Mucosa of gallbladder (tissue), 1 donor: ENCODE data around the gene B9D2. TPM values are rescaled to one million over a fixed set of nuclear protein-coding genes. Genes with fewer than 3 reads are reported as not detected.
A peak's percentile ranks its signal among the peaks of the same experiment; 100 is the strongest.
"Not testable (repeated sequence)": the region's sequence is repeated elsewhere in the genome, so short reads cannot be mapped to it uniquely, and the experiment has no call there.

Source experiments
- DNase-seq: peaks from one replicate; pipeline ENCODE4 v3.0.0-alpha.2; 2020; ENCODE audit warnings: low spot score
- total RNA-seq: library from RNA; stranded (reverse); gene quantifications from one replicate; pipeline ENCODE4 v1.2.1, GENCODE V29; 2021
- donor health status: DM: no; HTN: no; CAD: no.

Gene B9D2
- total RNA-seq, 1 donor from 2014 or later, result 12.8 TPM

DNA sequence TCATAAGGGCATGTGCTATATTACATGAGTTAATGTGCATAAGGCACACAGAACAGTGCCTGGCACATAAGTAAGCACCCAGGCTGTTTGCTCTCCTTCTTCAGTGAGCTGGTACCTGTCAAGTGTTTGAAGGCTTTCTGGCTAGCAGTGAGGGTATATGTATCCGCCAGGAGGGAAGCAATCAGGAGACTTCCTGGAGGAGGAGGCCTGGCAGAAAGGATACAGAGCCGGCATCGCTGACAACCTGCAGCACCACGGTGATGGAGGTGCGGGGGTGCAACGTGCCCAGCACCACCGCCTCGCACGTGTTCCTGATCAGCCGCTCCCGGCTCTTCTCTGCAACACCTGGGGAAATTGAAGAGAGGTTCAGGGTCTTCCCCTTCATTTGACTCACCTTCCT is 27.7 kb upstream of the B9D2 start:
- no peak for DNase-seq

DNA sequence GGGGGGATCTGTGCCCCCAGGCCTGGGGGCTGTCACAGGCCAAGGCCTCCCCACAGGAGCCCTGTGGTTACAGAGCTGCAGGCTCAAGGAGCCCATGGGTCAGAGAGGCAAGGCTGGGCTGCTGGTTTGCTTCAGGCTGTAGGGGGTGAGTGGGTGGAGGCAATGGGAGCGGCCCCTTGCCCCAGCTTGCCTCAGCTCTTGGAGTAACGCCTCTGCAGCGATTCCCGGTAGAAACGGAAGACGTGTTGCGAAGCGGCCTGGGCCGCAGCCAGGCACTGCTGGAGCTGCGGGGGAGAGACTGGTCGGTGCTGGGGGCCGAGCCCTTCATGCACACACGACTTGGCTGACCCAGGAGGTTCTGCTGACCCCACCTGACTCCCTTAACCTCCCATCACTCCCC is 22.5 kb upstream of the B9D2 start:
- DNase-seq, result no peak

DNA sequence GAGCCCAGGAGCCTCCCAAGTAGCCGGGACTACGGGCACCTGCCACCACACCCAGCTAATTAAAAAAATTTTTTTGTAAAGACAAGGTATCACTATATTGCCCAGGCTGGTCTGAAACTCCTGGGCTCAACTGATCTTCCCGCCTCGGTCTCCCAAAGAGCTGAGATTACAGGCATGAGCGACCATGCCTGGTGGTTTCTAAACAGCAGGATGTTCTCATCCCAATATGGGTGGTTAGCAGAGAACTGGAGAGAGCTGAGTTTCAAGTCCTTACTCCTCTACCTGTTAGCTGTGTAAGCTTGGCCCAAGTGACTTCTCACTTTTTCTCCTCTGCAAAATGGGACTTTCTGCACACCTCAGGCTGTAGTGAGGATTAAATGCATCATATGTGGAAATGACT is 20.4 kb upstream of the B9D2 start:
- DNase-seq, result no peak

DNA sequence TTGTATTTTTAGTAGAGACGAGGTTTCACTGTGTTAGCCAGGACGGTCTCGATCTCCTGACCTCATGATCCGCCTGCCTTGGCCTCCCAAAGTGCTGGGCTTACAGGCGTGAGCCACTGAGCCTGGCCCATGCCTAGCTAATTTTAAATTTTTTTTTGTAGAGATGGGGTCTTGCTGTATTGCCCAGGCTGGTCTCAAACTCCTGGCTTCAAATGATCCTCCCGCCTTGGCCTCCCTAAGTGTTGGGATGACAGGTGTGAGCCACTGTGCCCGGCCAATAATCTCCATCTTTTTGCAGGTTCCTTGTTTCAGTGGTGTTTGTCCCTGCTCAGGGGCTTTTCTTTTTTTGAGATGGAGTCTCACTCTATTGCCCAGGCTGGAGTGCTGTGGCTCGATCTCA is 17.6 kb upstream of the B9D2 start:
- not testable (repeated sequence) for DNase-seq

DNA sequence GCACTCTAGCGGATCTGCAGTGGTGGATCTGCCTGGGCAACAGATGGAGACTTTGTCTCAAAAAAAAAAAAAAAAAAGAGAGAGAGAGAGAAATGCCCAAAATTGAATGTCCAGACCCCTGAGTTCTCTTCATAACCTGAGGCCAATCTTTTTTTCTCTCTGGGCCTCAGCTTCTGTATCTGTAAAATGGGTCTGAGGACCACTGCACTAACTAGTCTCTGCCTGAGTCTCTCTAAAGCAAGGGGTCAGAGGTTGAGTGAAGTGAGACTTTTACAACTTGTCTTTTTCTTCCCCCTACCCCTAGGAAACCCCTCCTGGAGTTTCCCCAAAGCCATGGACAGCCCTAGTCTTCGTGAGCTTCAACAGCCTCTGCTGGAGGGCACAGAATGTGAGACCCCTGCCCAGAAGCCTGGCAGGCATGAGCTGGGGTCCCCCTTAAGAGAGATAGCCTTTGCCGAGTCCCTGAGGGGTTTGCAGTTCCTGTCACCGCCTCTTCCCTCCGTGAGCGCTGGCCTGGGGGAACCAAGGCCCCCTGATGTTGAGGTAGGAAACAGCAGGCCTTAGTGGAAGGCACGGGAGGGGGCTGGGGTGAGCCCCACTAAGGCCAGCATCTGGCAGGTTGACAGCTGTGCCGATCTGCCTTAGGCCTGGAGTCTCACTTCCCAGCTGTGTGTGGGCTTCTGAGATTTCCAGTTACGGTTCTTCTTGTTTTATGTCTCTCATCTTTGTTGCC is 14.2 kb upstream of the B9D2 start:
- no peak for DNase-seq

DNA sequence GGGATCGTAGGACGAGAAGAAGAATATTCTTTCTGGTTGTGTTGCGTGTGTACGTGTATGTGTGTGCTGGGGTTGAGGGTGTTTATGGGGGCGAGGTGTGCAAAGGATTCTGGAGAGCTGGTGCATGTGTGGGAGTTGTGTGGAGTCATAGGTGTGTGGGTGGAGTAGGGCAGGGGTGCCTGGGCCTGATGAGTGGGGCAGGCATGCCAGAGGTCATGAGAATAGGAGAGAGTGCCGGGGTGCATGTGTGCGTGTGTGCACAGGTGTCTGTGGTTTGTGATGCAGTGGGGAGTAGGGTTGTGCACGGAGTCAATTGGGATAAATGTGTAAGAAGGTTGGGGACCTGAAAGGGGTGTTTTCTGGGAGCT is 13.0 kb upstream of the B9D2 start:
- no peak for DNase-seq

DNA sequence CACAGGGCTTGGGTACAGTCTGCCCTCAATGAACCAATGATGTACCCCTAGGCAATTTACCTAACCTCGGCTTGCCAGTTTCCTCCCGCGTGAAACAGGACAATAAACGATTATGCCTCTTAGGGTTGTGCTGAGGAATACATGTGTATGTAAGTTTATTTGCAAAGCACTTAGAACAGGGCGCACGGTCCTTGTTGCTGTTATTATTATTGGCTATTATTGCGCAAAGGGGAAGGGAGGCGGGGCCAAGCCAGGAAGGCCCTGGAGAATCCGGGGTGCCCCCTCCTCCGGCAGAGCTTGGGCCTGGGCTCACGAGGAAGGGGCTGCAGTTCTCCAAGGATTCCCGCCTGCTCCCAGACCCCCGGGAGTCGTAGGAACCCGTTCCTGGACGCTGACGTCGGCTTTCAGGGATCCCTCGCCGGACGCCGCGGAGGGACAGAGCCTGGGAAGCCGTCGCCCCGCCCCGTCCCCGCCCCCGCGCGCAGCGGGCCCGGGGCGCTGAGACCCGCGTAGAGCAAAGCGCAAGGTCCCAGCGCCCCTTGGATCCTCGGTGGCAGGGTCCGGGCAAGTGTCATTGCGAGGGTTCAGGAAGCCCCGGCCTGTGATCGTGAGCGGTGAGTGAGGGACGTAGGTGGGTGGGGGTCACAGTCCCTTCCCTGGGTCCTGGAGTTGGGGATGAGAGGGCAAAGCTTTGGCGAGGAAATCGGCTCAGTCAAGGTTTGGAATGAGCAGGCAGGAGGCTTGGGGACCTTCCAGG is 12.5 kb upstream of the B9D2 start, which contains the start of gene TMEM91:
TMEM91 (plus strand) TSS at position 293 of the 757 bp plus-strand sequence. CDS start 1,777 bp downstream, outside the sequence.
- DNase-seq, result no peak

DNA sequence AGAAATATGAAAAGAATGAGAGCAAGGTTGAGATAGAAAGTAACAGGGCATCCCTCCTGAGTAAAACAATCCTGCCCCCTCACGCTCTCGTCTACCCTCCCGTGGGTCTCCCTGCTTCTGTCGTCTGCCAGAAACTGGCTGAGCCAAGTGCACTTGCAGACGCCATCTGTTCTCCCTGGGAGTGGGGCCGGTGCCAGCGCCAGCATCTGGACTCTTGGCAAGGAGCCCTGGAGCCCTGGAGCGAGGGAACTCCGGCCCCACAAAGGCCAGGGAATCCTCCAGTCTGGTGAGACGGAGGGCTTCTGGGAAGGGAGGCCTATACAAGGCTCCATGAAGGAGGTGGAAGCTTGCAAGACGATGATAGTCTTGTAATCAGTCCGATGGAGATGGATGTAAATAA is 10.0 kb upstream of the B9D2 start:
- DNase-seq, result peak; percentile 67

DNA sequence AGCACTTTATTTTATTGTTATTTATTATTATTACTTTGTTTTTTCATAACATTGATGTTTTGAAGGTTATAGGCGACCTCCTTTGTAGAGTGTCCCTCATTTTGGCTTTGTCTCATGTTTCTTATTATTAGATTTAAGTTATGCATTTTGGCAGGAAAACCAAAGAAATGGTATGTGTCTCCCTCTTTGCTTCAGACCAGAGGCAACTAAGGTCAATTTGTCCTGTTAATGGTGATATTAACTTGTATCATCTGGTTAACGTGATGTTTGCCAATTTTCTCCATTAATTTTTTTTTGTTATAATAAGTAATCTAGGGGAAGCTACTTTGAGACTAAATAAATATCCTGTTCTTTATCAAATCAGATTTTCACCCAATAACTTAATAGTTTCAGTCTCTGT is 8.6 kb upstream of the B9D2 start:
- DNase-seq, result no peak

DNA sequence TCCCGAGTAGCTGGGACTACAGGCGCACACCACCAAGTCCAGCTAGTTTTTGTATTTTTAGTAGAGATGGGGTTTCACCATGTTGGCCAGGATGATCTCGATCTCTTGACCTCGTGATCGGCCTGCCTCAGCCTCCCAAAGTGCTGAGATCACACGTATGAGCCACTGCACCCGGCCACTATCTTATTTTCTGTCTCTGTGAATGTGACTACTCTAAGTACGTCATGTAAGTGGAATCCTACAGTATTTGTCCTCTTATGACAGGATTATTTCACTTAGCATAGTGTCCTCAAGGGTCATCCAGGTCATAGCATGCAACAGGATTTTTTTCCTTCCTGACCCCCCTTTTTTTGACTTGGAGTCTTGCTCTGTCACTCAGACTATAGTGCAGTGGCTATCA is 7.6 kb upstream of the B9D2 start:
- DNase-seq, result no peak

DNA sequence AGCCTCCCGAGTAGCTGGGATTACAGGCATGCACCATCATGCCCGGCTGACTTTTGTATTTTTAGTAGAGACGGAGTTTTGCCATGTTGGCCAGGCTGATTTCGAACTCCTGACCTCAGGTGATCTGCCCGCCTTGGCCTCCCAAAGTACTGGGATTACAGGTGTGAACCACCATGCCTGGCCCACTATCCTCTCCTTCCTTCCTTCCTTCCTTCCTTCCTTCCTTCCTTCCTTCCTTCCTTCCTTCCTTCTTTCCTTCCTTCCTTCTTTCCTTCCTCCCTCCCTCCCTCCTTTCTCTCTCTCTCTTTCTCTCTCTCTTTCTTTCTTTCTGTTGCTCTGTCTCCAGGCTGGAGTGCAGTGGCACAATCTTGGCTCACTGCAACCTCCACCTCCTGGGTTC is 7.2 kb upstream of the B9D2 start:
- DNase-seq, result not testable (repeated sequence)

DNA sequence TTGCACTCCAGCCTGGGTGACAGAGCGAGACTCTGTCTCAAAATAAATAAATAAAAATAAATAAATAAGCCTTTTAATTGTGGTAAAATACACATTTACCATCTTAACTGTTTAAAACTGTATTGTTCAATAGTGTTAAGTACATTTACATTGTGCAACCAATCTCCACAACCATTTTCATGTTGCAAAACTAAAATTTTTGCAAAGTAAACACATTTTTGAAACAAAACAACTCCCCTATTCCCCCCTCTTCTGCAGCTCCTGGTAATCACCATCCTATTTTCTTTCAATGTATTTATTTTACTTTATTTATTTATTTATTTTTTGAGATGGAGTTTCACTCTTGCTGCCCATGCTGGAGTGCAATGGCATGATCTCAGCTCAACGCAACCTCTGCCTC is 5.8 kb upstream of the B9D2 start:
- DNase-seq, result no peak

DNA sequence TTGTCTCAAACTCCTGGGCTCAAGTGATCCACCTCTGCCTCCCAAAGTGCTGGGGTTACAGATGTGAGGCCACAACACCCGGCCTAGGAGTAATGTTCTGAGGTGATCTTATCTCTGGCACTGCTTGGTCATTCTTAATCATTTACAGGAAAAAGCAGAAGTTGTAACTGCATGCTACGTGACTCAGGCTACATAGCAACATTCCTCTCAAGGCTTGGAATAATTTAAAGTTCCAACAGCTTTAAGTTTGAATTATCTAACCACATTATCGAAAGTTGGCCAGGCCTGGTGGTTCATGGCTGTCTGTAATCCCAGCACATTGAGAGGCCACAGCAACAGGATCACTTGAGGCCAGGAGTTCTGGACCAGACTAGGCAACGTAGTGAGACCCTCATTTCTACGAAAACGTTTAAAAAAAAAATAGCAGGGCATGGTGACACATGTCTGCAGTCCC is 3.9 kb upstream of the B9D2 start:
- no peak for DNase-seq

DNA sequence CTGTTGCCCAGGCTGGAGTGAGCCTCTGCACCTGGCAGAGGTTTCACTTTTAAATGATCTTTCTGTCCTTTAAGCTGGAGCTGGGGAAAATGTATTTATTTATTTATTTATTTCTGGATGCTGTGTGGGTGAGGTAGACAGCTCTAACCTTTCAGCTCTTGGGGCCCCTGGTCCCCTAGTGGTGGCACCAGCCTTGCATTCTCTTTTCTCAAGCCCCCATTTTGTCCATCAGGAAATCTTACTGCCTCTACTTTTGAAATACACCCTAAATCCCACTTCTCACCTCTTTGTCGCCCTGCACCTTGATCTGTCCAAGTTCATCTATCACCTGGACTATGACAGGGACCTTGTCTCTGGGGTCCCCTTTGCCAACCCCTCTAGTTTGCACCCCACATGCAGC is 2.1 kb upstream of the B9D2 start:
- no peak for DNase-seq

DNA sequence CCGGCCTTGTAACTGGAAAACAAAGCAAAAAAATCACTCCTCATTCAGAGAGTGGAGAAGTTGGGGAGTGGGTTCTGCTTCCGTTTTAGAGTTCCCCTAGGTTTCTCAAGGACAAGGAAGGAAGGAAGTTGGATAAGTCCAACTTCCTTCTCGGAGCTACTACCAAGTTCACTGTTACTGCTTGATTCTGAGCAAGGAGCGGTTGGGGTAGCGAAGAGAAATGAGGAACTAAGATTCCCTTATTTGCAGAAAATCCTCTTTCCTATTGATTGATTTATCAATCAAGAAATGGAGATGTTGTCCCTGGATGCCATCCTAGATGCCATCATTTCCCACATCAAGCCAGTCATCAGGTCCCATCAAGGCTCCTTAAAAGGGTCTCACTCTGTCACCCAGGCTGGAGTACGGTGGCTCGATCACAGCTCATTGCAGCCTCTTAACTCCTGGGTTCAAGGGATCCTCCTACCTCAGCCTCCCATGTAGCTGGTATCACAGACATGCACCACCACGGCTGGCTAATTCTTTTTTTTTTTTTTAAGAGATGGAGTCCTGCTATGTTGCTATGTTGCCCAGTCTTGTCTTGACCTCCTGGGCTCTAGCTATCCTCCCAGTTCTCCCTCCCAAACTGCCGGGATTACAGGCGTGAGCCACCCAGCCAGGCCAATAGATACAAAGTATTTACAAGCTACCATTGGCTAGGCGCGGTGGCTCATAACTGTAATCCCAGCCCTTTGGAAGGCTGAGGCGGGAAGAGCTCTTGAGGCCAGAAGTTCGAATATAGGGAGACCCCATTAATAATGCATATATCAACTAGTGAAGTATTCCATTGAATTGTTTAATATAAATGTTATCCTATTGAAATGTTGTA is 809 bp upstream of the B9D2 start:
- DNase-seq, result no peak

DNA sequence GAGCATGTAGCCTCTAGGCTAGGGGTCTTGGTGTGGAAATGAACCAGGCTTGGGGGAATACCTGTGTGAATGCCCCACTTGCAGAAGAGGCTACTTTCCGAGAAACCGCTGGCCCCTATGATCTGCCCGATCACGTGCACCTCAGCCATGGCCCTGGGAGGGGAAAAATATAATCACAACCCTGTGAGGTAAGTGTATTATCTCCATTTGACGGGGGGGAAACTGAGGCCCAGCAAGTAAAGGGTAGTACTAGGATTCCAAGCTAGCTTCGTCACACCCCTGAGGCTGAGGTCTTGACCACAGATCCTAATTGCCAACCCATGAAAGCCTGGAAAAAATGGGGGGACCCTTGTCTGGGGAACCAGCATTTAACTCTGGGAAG is 587 bp downstream of the B9D2 start:
- no peak for DNase-seq

DNA sequence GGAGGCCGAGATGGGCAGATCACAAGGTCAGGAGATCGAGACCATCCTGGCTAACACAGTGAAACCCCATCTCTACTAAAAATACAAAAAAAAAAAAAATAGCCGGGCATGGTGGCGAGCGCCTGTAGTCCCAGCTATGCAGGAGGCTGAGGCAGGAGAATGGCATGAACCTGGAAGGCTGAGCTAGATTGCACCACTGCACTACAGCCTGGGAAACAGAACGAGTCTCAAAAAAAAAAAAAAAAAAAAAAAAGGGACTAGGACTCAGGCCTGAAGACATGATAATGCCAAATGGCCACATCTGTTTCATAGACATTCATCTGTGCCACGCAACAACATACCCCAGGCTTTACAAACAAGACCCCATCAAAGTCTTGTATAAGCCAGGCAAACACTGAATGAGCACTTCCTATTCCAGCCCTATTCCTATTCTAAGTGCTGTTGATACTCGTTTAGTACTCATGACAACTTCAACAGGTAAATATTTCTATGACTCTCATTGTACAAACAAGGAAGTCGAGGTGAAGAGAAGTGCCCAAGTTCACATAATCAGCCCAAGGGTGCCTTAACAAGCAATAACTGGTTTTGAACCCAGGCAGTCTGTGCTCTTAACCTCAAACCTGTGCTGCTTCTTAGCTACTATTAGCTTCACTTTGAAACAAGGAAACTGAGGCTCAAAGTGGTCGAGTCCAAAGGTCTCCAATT is 1.7 kb downstream of the B9D2 start:
- DNase-seq, result no peak

DNA sequence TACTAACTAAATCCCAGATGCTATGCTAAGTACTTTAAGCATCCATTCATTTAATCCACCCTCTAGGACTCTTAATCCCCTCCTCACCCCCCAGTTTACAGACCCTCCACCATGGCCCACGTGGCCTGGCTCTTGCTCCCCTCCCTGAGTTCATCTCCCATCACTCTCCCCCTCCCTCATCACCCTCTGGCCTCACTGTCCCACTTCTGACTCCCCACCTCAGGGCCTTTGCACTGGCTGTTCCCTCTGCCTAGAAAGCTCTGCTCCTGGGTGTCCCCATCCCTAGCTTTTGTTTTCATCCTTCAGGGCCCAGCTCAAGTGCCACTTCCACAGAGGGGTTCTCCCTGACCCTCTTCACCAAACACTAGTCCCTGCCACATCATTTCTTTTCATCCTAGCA is 4.2 kb downstream of the B9D2 start:
- DNase-seq, result no peak

DNA sequence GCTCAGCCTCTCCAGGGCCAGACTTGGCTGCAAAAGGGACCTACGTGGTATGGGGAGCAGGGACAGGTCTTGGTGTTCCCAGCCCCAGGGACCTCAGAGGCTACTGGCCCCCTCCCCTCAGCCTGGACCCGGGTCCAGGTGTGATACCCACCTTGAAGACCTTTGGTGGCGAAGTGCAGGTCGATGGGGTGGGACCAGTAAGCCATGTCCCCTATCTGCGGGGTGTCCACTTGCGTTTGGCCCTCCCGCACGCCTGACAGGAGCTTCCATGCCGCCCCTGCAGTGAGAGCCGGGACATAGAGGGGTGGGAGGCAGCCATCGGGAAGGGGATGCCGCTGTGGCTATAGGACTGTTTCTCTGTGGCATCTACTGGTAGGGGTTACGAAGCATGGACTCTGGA is 6.2 kb downstream of the B9D2 start:
- no peak for DNase-seq

DNA sequence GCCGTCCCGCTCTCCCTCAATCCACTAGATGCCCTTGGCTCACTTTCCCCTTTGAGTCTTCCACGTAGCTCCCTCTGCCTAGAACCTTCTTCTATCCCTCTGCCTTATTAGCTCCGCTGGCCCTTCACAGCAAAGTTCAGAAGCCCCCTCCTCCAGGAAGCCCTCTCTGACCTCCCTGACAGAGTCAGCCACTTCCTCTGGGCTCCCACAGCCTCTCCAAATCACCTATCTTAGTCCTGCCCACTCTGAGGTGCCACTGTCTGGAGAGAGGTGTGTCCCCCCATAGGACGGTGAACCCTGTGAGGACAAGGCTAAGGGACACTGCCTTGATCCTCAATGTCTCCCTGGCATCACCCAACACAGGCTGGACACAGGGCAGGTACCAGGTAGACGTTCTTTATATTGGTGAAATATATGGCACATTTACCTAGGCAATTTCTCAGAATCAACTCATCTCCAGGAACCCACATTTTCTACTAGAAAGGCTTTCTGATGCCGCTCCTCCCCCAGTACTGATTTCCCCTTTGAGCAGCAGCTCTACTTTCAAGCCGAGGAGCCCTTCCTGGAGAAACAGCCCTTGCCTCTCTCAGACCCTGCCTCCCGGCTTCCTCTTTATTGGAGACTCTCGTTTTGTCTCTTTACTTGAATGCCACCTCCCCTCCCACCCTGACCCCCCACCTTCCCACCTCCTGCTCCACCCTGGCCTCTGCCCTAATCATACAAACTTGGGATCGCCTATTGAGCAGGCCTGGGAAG is 6.8 kb downstream of the B9D2 start:
- no peak for DNase-seq

DNA sequence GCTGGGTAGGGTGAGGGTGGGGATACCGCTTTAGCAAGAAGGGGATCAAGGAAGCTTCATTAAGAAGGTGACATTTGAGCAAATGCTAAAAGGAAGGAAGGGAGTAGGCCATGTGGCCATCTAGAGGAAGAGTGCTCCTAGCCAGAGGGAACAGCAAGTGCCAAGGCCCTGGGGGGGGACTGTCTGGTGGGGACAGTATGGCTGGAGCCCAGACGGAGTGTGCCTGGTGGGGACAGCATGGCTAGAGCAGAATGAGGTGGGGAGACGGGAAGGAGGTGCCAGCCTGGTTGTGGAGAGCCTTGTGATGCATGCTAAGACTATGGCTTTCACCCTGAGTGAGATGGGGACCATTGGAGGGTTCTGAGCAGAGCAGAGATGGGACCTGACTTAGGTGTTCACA is 8.1 kb downstream of the B9D2 start:
- DNase-seq, result no peak
